CD4-positive, CD25-positive, alpha-beta regulatory T cell (primary cell): ENCODE results near the gene GNB1. TPM values are rescaled to one million over a fixed set of nuclear protein-coding genes. Genes with fewer than 3 reads are reported as not detected.

Experiments
- ATAC-seq, 2 donors: fragments of 150-1000 bp; cut with Tn5 transposase; one replicate each; pipeline ENCODE4 v1.10.0; 2021; ENCODE audit warnings: low read depth in 2 of 2, moderate number of reproducible peaks in 2 of 2, moderate library complexity in 1 of 2
- DNase-seq, 3 donors: peaks; one replicate each; pipeline versions ENCODE4 v3.0.0 to v3.0.0-alpha.2; 2012 to 2022; ENCODE audit warnings: mixed read lengths in 1 of 3
- H3K27ac ChIP-seq: one replicate; pipeline ENCODE4 v1.7.0; 2013; ENCODE audit warnings: mild to moderate bottlenecking, low read length; ENCODE audit not compliant: insufficient read depth, poor library complexity, severe bottlenecking
- H3K27me3 ChIP-seq: one replicate; pipeline ENCODE4 v1.7.0; 2013; ENCODE audit warnings: low read length; ENCODE audit not compliant: control insufficient read depth, insufficient read depth
- H3K36me3 ChIP-seq: one replicate; pipeline ENCODE4 v1.7.0; 2013; ENCODE audit warnings: mild to moderate bottlenecking, low read length, moderate library complexity; ENCODE audit not compliant: control insufficient read depth, insufficient read depth
- H3K4me1 ChIP-seq: 2 replicates; pipeline ENCODE4 v1.7.0; 2013; ENCODE audit warnings: mild to moderate bottlenecking, low read length; ENCODE audit not compliant: insufficient read depth, control insufficient read depth, poor library complexity, severe bottlenecking
- H3K4me3 ChIP-seq: one replicate; pipeline ENCODE4 v1.7.0; 2013; ENCODE audit warnings: low read depth, mild to moderate bottlenecking, low read length, moderate library complexity
- H3K9me3 ChIP-seq, 2 experiments: 1 replicate in 1 of 2; 2 replicates in 1 of 2; pipeline ENCODE4 v1.7.0; 2013; ENCODE audit warnings: low read length in 2 of 2, mild to moderate bottlenecking in 1 of 2, moderate library complexity in 1 of 2; ENCODE audit not compliant: control insufficient read depth in 2 of 2
- H3K27ac Mint-ChIP-seq, 3 donors: one replicate each; pipeline ENCODE4 v1.8.0; 2020 to 2022; ENCODE audit warnings: mild to moderate bottlenecking in 3 of 3, mixed read lengths in 3 of 3, moderate library complexity in 2 of 3
- H3K27me3 Mint-ChIP-seq: one replicate; pipeline ENCODE4 v1.8.0; 2022; ENCODE audit warnings: mild to moderate bottlenecking, mixed read lengths
- H3K36me3 Mint-ChIP-seq: one replicate; pipeline ENCODE4 v1.8.0; 2020; ENCODE audit warnings: mixed read lengths
- H3K4me1 Mint-ChIP-seq, 4 donors: one replicate each; pipeline ENCODE4 v1.8.0; 2020 to 2022; ENCODE audit warnings: mixed read lengths in 4 of 4, mild to moderate bottlenecking in 1 of 4
- H3K4me3 Mint-ChIP-seq, 4 donors: one replicate each; pipeline ENCODE4 v1.8.0; 2020 to 2022; ENCODE audit warnings: mild to moderate bottlenecking in 4 of 4, mixed read lengths in 4 of 4, moderate library complexity in 3 of 4
- H3K9me3 Mint-ChIP-seq, 7 donors: one replicate each; pipeline ENCODE4 v1.8.0; 2020 to 2022; ENCODE audit warnings: mixed read lengths in 7 of 7, mild to moderate bottlenecking in 3 of 7, moderate library complexity in 2 of 7
- polyA plus RNA-seq, 4 donors: library from polyadenylated mRNA; unstranded; fragments of 300-500 nt; fragmentation: Illumina TruSeq; gene quantifications; one replicate each; pipeline ENCODE4 v1.2.3, GENCODE V29; 2021
- total RNA-seq: library from RNA; stranded (reverse); gene quantifications from one replicate; pipeline ENCODE4 v1.2.3, GENCODE V29; 2022

GNB1 gene
- total and polyA plus RNA-seq, 5 donors from 2014 or later = 47.0 to 242 (median 102) TPM

- Histone ChIP-seq H3K4me1 (peaks cover 14% of the 10 kb centered on the region), H3K4me3 (no peak overlapping the region), H3K9me3 (no peaks in the 10 kb centered on the region), H3K36me3 (no peaks in the 10 kb centered on the region), H3K27ac (peak overlapping the region; percentile 78), H3K27me3 (no peaks in the 10 kb centered on the region)
- no peak for ATAC-seq
- DNase-seq = no peak
- Mint-ChIP-seq H3K4me1 (peaks cover 0 to 20% (median 10%) of the 10 kb centered on the region in 4 donors), H3K36me3 (no peaks in the 10 kb centered on the region), H3K9me3 (no peaks in the 10 kb centered on the region), H3K27me3 (peaks cover 4% of the 10 kb centered on the region), H3K4me3 (peak overlapping the region; percentile 87 to 94 (median 91)), H3K27ac (peak overlapping the region; percentile 76 to 92 (median 89))
Observed at GRCh38 chr1:1910033-1910465, 19.2 kb upstream of the GNB1 start.

- peaks cover 0 to 20% (median 10%) of the 10 kb centered on the region in 4 donors for H3K4me1 Mint-ChIP-seq
Observed at GRCh38 chr1:1908506-1908791, 17.6 kb upstream of the GNB1 start.

GRCh38 chr1:1907098-1907736, 16.3 kb upstream of the GNB1 start:
- Histone ChIP-seq H3K4me1 (peaks cover 14% of the 10 kb centered on the region), H3K27me3 (no peaks in the 10 kb centered on the region), H3K9me3 (no peaks in the 10 kb centered on the region), H3K4me3 (no peak overlapping the region), H3K36me3 (no peaks in the 10 kb centered on the region), H3K27ac (no peak overlapping the region)
- H3K36me3 Mint-ChIP-seq = no peaks in the 10 kb centered on the region
- ATAC-seq (no peak), DNase-seq (no peak)
- H3K9me3 Mint-ChIP-seq = peaks cover 0 to under 1% (median 0%) of the 10 kb centered on the region in 7 donors
- H3K4me3 Mint-ChIP-seq = peak overlapping the region in 1 of 4 donors; percentile 57
- no peaks in the 10 kb centered on the region for H3K27me3 Mint-ChIP-seq
- no peak overlapping the region for H3K27ac Mint-ChIP-seq
- H3K4me1 Mint-ChIP-seq = peaks cover 0 to 20% (median 10%) of the 10 kb centered on the region in 4 donors

More at GRCh38 chr1:1908506-1908791, 17.6 kb upstream of the GNB1 start:
- Mint-ChIP-seq H3K9me3 (no peaks in the 10 kb centered on the region), H3K4me3 (peak overlapping the region in 2 of 4 donors; percentile 47 to 73), H3K27ac (no peak overlapping the region), H3K36me3 (no peaks in the 10 kb centered on the region), H3K27me3 (no peaks in the 10 kb centered on the region)
- ATAC-seq = no peak
- peaks cover 14% of the 10 kb centered on the region for H3K4me1 ChIP-seq
- peak overlapping the region; percentile 78 for H3K27ac ChIP-seq
- no peaks in the 10 kb centered on the region for H3K9me3 ChIP-seq
- no peak overlapping the region for H3K4me3 ChIP-seq
- no peak for DNase-seq
- no peaks in the 10 kb centered on the region for H3K36me3 ChIP-seq
- H3K27me3 ChIP-seq = no peaks in the 10 kb centered on the region

GRCh38 chr1:1906185-1907097, 15.6 kb upstream of the GNB1 start:
- peak; percentile 17 to 18 for ATAC-seq
- Mint-ChIP-seq H3K9me3 (peaks cover 0 to 2% (median 0%) of the 10 kb centered on the region in 7 donors), H3K27me3 (no peaks in the 10 kb centered on the region), H3K4me1 (peaks cover 0 to 20% (median 10%) of the 10 kb centered on the region in 4 donors), H3K4me3 (peak overlapping the region; percentile 65 to 79 (median 74)), H3K36me3 (no peaks in the 10 kb centered on the region), H3K27ac (peak overlapping the region; percentile 10 to 84 (median 33))
- H3K4me1 ChIP-seq = peaks cover 14% of the 10 kb centered on the region
- DNase-seq = peak; percentile 48 to 66 (median 54)
- no peaks in the 10 kb centered on the region for H3K27me3 ChIP-seq
- no peak overlapping the region for H3K4me3 ChIP-seq
- no peak overlapping the region for H3K27ac ChIP-seq
- H3K36me3 ChIP-seq = no peaks in the 10 kb centered on the region
- H3K9me3 ChIP-seq = no peaks in the 10 kb centered on the region

GRCh38 chr1:1903224-1903623, 12.3 kb upstream of the GNB1 start:
- Histone ChIP-seq H3K9me3 (no peaks in the 10 kb centered on the region), H3K27me3 (no peaks in the 10 kb centered on the region), H3K4me3 (no peak overlapping the region), H3K27ac (no peak overlapping the region), H3K4me1 (peaks cover 15% of the 10 kb centered on the region), H3K36me3 (no peaks in the 10 kb centered on the region)
- H3K36me3 Mint-ChIP-seq = no peaks in the 10 kb centered on the region
- H3K27ac Mint-ChIP-seq = no peak overlapping the region
- no peaks in the 10 kb centered on the region for H3K27me3 Mint-ChIP-seq
- H3K9me3 Mint-ChIP-seq = peaks cover 0 to 2% (median 0%) of the 10 kb centered on the region in 7 donors
- ATAC-seq = no peak
- peaks cover 0 to 14% (median 6%) of the 10 kb centered on the region in 4 donors for H3K4me1 Mint-ChIP-seq
- H3K4me3 Mint-ChIP-seq = no peak overlapping the region
- DNase-seq = no peak

DNA sequence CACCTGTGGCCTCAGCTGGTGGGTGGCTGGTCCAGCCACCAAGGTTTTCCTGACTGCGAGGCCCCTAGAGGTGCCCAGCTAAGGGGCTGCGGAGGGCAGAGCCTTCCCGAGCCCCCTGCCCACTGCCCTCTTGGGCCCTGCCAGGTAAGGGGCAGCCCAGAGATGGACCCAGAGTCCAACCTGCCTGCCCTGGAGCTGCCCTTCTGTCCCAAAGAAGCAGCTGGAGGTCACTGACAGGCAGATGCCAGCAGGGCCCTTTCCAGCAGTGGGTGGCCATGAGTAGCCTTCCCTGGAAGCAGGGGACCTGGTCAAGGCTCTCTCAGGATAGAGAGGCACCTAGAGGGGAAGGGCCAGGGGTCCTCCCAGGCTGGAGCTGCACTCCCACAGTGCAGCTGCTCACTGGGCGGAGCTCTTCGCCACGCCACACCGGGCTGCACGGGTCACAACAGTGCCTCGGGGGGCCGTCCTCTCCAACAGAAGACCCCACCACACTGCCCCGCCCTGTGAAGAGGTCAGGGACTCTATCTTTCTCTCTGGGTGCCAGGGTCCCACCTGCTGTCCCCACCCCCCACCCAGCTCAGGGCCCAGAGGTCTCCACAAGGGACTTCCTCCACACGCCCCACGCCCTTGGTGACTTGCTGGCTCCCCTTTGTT, 10.9 kb upstream of the GNB1 start:
- H3K36me3 Mint-ChIP-seq = no peaks in the 10 kb centered on the region
- Histone ChIP-seq H3K27ac (no peak overlapping the region), H3K4me3 (no peak overlapping the region), H3K4me1 (peaks cover 11% of the 10 kb centered on the region), H3K36me3 (no peaks in the 10 kb centered on the region), H3K9me3 (no peaks in the 10 kb centered on the region), H3K27me3 (no peaks in the 10 kb centered on the region)
- H3K27me3 Mint-ChIP-seq = no peaks in the 10 kb centered on the region
- ATAC-seq = no peak
- H3K4me3 Mint-ChIP-seq = no peak overlapping the region
- peaks cover 0 to 11% (median 6%) of the 10 kb centered on the region in 4 donors for H3K4me1 Mint-ChIP-seq
- no peak overlapping the region for H3K27ac Mint-ChIP-seq
- peaks cover 0 to 2% (median 0%) of the 10 kb centered on the region in 7 donors for H3K9me3 Mint-ChIP-seq
- DNase-seq = no peak

- Histone ChIP-seq H3K4me3 (no peak overlapping the region), H3K4me1 (peaks cover 5% of the 10 kb centered on the region), H3K9me3 (no peaks in the 10 kb centered on the region), H3K36me3 (no peaks in the 10 kb centered on the region), H3K27ac (no peak overlapping the region), H3K27me3 (no peaks in the 10 kb centered on the region)
- ATAC-seq (no peak), DNase-seq (no peak)
- peaks cover 0 to 8% (median 2%) of the 10 kb centered on the region in 4 donors for H3K4me1 Mint-ChIP-seq
- no peaks in the 10 kb centered on the region for H3K36me3 Mint-ChIP-seq
- H3K9me3 Mint-ChIP-seq = peaks cover 0 to 2% (median 0%) of the 10 kb centered on the region in 7 donors
- no peak overlapping the region for H3K4me3 Mint-ChIP-seq
- no peaks in the 10 kb centered on the region for H3K27me3 Mint-ChIP-seq
- no peak overlapping the region for H3K27ac Mint-ChIP-seq
Observed at GRCh38 chr1:1900883-1901640, 10.2 kb upstream of the GNB1 start.
